HEK293 (cell line): ENCODE data around the gene ABCF1.

ENCODE experiments used
- CTCF ChIA-PET: fragments of 350-600 bp; formaldehyde crosslinking; extraction: SDS; loops from one replicate; lab custom pipeline; 2021; ENCODE audit warnings: antibody characterized with exemption; lab: Yijun Ruan, JAX
- POLR2A ChIA-PET: fragments of 300-600 bp; formaldehyde crosslinking; extraction: SDS; loops from one replicate; lab custom pipeline; 2020; ENCODE audit warnings: antibody characterized with exemption, inconsistent platforms; lab: Yijun Ruan, JAX
- H3K27ac ChIP-seq: fragments of 200-500 bp; sonication (Bioruptor generic); 2 replicates; pipeline ENCODE4 v1.5.1; 2014; ENCODE audit warnings: low read depth, low read length, control low read depth, inconsistent platforms; ENCODE audit errors: extremely low read depth
- H3K36me3 ChIP-seq, 2 experiments: fragments of 200-500 bp in 1 of 2; sonication (Bioruptor generic) in 1 of 2; 1 replicate in 1 of 2; 2 replicates in 1 of 2; pipeline ENCODE4 v1.5.1; 2014 to 2017; ENCODE audit warnings: inconsistent platforms in 2 of 2, low read length in 2 of 2; ENCODE audit not compliant: control insufficient read depth in 2 of 2, insufficient read depth in 1 of 2
- H3K4me1 ChIP-seq: fragments of 200-500 bp; sonication (Bioruptor generic); 2 replicates; pipeline ENCODE4 v1.5.1; 2014; ENCODE audit warnings: mild to moderate bottlenecking, low read length, inconsistent platforms; ENCODE audit not compliant: control insufficient read depth, insufficient read depth
- H3K4me3 ChIP-seq: 2 replicates; pipeline ENCODE4 v1.5.1; 2011; ENCODE audit warnings: low read depth, mild to moderate bottlenecking, control low read depth, low read length, moderate library complexity
- H3K9me3 ChIP-seq: fragments of 200-500 bp; sonication (Bioruptor generic); 2 replicates; pipeline ENCODE4 v1.5.1; 2014; ENCODE audit warnings: low read depth, low read length, inconsistent platforms; ENCODE audit not compliant: control insufficient read depth, insufficient read depth
- INSM2 ChIP-seq: fragments of 450-650 bp; formaldehyde crosslinking; IDR thresholded peaks from 2 replicates; pipeline ENCODE4 v1.5.1; 2016; ENCODE audit warnings: missing biosample characterization, missing genetic modification characterization
- KLF8 ChIP-seq: fragments of 450-650 bp; formaldehyde crosslinking; IDR thresholded peaks from 2 replicates; pipeline ENCODE4 v1.5.1; 2016; ENCODE audit warnings: missing biosample characterization, missing genetic modification characterization
- MZF1 ChIP-seq: fragments of 450-650 bp; formaldehyde crosslinking; IDR thresholded peaks from 2 replicates; pipeline ENCODE4 v1.5.1; 2017; ENCODE audit warnings: missing biosample characterization, missing genetic modification characterization, borderline replicate concordance
- REST ChIP-seq: fragments of 450-650 bp; formaldehyde crosslinking; IDR thresholded peaks from 2 replicates; pipeline ENCODE4 v1.5.1; 2016; ENCODE audit warnings: missing biosample characterization, missing genetic modification characterization
- SALL2 ChIP-seq: fragments of 450-650 bp; formaldehyde crosslinking; IDR thresholded peaks from 2 replicates; pipeline ENCODE4 v1.5.0; 2017; ENCODE audit warnings: missing biosample characterization, mild to moderate bottlenecking, missing genetic modification characterization, borderline replicate concordance
- TCF7L2 ChIP-seq: IDR thresholded peaks from 2 replicates; pipeline ENCODE4 v1.6.1; 2011; ENCODE audit warnings: low read depth, mild to moderate bottlenecking, inconsistent platforms, low read length, moderate library complexity, borderline replicate concordance
- WT1 ChIP-seq: fragments of 450-650 bp; formaldehyde crosslinking; IDR thresholded peaks from 2 replicates; pipeline ENCODE4 v1.5.1; 2016; ENCODE audit warnings: missing biosample characterization, missing genetic modification characterization
- ZBTB49 ChIP-seq: fragments of 450-650 bp; formaldehyde crosslinking; IDR thresholded peaks from 2 replicates; pipeline ENCODE4 v1.5.1; 2016; ENCODE audit warnings: missing biosample characterization, missing genetic modification characterization, low read depth
- ZBTB6 ChIP-seq: fragments of 450-650 bp; formaldehyde crosslinking; IDR thresholded peaks from 2 replicates; pipeline ENCODE4 v1.5.1; 2017; ENCODE audit warnings: missing biosample characterization, missing genetic modification characterization
- ZBTB7A ChIP-seq: fragments of 450-650 bp; formaldehyde crosslinking; IDR thresholded peaks from 2 replicates; pipeline ENCODE4 v1.5.1; 2016; ENCODE audit warnings: low read depth, missing biosample characterization, missing genetic modification characterization
- ZEB2 ChIP-seq: fragments of 450-650 bp; formaldehyde crosslinking; IDR thresholded peaks from 2 replicates; pipeline ENCODE4 v1.5.1; 2016; ENCODE audit warnings: missing biosample characterization, missing genetic modification characterization
- ZNF146 ChIP-seq: fragments of 450-650 bp; formaldehyde crosslinking; IDR thresholded peaks from 2 replicates; pipeline ENCODE4 v1.5.1; 2016; ENCODE audit warnings: missing biosample characterization, missing genetic modification characterization
- ZNF157 ChIP-seq: fragments of 450-650 bp; formaldehyde crosslinking; IDR thresholded peaks from 2 replicates; pipeline ENCODE4 v1.5.1; 2016; ENCODE audit warnings: missing biosample characterization, missing genetic modification characterization
- ZNF2 ChIP-seq: fragments of 450-650 bp; formaldehyde crosslinking; IDR thresholded peaks from 2 replicates; pipeline ENCODE4 v1.5.1; 2016; ENCODE audit warnings: missing biosample characterization, missing genetic modification characterization
- ZNF416 ChIP-seq: fragments of 450-650 bp; formaldehyde crosslinking; IDR thresholded peaks from 2 replicates; pipeline ENCODE4 v1.5.1; 2016; ENCODE audit warnings: missing biosample characterization, missing genetic modification characterization
- ZNF530 ChIP-seq: fragments of 450-650 bp; formaldehyde crosslinking; IDR thresholded peaks from 2 replicates; pipeline ENCODE4 v1.5.1; 2016; ENCODE audit warnings: low read depth, missing biosample characterization, missing genetic modification characterization
- ZNF555 ChIP-seq: fragments of 450-650 bp; formaldehyde crosslinking; conservative IDR thresholded peaks from 2 replicates; pipeline ENCODE4 v1.5.1; 2017; ENCODE audit warnings: missing biosample characterization, mild to moderate bottlenecking, missing genetic modification characterization, inconsistent platforms
- ZNF629 ChIP-seq: fragments of 450-650 bp; formaldehyde crosslinking; IDR thresholded peaks from 2 replicates; pipeline ENCODE4 v1.5.1; 2017; ENCODE audit warnings: missing biosample characterization, missing genetic modification characterization
- ZNF639 ChIP-seq: fragments of 450-650 bp; formaldehyde crosslinking; IDR thresholded peaks from 2 replicates; pipeline ENCODE4 v1.5.1; 2016; ENCODE audit warnings: missing biosample characterization, missing genetic modification characterization
- ZNF830 ChIP-seq: fragments of 450-650 bp; IDR thresholded peaks from 2 replicates; pipeline ENCODE4 v1.5.0; 2018; ENCODE audit warnings: missing biosample characterization, missing genetic modification characterization, low read depth, mild to moderate bottlenecking, moderate library complexity
- ZNF843 ChIP-seq: fragments of 450-650 bp; formaldehyde crosslinking; IDR thresholded peaks from 2 replicates; pipeline ENCODE4 v1.5.1; 2016; ENCODE audit warnings: missing biosample characterization, missing genetic modification characterization
- ZSCAN5A ChIP-seq: fragments of 450-650 bp; formaldehyde crosslinking; IDR thresholded peaks from 2 replicates; pipeline ENCODE4 v1.5.1; 2016; ENCODE audit warnings: missing biosample characterization, missing genetic modification characterization

ABCF1 gene

GRCh38 chr6:30556066-30556905 lies 15.0 kb upstream of the ABCF1 start, which contains the start of gene GNL1 (continued):
- peak; percentile 72 for TF ChIP-seq KLF8 (tag by site-specific recombination)
- TF ChIP-seq ZNF830 (tag by site-specific recombination): no peak
- peak; percentile 75 for TF ChIP-seq ZBTB7A (tag by site-specific recombination)
- TF ChIP-seq REST: no peak
- TF ChIP-seq INSM2 (tag by site-specific recombination): peak; percentile 70; the same call in 1 of the 2 replicates
- TF ChIP-seq ZNF639: peak; percentile 42; the same call in 1 of the 2 replicates
- peak; percentile 48; the same call in 1 of the 2 replicates for TF ChIP-seq ZSCAN5A (tag by site-specific recombination)
- peak; percentile 90 for TF ChIP-seq ZEB2 (tag by site-specific recombination)
- peak; percentile 79 for TF ChIP-seq WT1 (tag by site-specific recombination)

GRCh38 chr6:30556906-30557682 lies 14.1 kb upstream of the ABCF1 start, which contains the start of gene PRR3:
TSS of gene PRR3 (plus strand) at chr6:30557295. CDS start at chr6:30557345, 50 bp downstream.
- Histone ChIP-seq H3K4me3 (peak within 1 kb of the TSS; percentile 86), H3K36me3 (peaks cover 15 to 53% of the 10 kb centered on the region in 2 experiments; a peak in 2 of 3 replicates), H3K4me1 (0 out of 2 replicates have a peak, but pooled peaks cover 3% of the 10 kb centered on the region), H3K9me3 (no peaks in the 10 kb centered on the region), H3K27ac (peak within 1 kb of the TSS; percentile 74)
- POLR2A ChIA-PET: interaction anchor here (0.5 to 4.1 kb wide), 9 partner anchors 10 to 61 kb away, joined by 3 to 41 read pairs (median 8); partner anchors contain the start of genes ABCF1, MRPS18B and PPP1R10
- CTCF ChIA-PET: interaction anchor here (0.5 to 9.2 kb wide), 7 partner anchors 9 to 88 kb away, joined by 3 to 175 read pairs (median 4); partner anchors contain the start of gene ABCF1
- TF ChIP-seq MZF1 (peak; percentile 94), ZNF629 (tag by site-specific recombination) (peak; percentile 72), ZNF146 (peak; percentile 31), ZNF416 (no peak), ZBTB6 (tag by site-specific recombination) (peak; percentile 24; the same call in 1 of the 2 replicates), ZNF2 (tag by site-specific recombination) (peak; percentile 89), SALL2 (tag by site-specific recombination) (no peak), ZNF530 (no peak), ZNF843 (tag by site-specific recombination) (no peak), ZNF157 (no peak), ZNF555 (tag by site-specific recombination) (no peak), ZBTB49 (tag by site-specific recombination) (no peak), TCF7L2 (no peak)
